ENCODE measurements around the gene MYH4.

MYH4 gene

DNA sequence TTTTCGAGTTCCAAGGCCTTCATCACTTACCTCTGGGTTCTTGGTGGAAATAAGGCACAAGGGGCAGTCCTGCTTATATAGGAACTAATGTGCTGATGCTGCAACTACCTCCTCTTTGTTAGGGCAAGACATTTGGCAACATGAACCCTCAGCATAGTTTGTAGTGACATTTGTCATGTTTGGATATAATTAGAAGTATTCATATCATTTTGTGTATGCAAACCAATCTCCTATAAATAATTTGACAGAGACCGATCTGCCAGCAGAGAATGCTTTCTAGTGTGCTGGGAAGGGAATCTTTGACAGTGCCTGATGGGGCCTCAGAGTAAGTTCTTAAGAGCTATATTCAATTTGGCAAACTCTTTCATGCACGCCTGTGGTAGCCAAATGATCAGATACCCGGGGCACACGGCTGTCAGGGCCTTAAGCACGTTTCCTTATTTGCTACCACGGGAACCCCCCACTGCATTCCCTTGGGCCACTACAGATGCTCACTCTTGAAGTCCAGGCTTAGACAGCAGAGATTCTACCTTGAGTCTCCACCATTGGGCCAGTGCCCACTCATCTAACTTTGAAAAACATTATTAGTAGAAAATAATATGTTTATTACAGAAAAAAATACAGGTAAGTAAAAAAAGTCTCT, 47.3 kb downstream of the MYH4 start, which contains the start of gene MYH8:
Gene MYH8, minus strand, starts transcription at position 51 of the 643 bp plus-strand sequence. CDS start 1,723 bp downstream, outside the sequence.
- DNase-seq (ENCODE audit: low spot score): no peak

- DNase-seq (ENCODE audit: low spot score): no peak
Measured at GRCh38 chr17:10421211-10421610, 48.1 kb downstream of the MYH4 start.

DNA sequence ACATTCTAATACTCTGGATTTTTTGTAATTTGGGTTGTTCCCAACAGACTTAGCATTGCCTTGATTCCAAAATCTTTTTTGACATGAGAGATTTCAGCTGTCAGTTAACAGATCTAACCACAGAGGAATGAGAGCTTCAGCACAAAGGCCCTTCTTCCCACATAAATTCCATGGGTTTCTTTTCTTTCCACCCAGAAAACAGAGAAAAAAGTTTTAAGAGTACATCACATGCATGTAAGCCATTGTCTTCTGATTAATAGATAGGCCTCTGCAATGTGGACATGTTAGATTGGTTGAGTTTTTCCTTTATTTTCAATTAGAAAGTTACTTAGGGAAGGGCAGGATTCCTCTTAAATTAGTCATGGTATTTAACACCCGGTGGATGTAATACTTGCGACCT, 48.5 kb downstream of the MYH4 start:
- no peak for DNase-seq (ENCODE audit: low spot score)

GRCh38 chr17:10417431-10417830, 51.9 kb downstream of the MYH4 start:
- DNase-seq (ENCODE audit: low spot score): no peak

DNA sequence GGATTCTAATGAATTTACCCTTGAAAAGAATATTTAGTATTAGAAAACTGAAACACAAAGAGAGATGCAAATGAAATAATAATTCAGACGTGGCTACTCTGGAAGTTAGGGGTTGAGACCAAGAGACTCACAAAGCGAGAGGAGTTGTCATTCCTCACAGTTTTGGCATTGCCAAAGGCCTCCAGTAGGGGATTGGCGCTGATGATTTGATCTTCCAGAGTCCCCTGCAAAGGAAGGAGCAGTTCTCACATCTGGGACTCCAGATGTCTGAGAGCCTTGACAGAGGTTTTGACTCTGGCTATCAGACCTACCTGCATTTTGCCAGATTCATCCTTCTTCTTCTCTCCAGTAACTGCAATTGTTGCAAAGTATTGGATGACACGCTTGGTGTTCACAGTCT, 54.2 kb downstream of the MYH4 start:
- no peak for DNase-seq (ENCODE audit: low spot score)

- no peak for DNase-seq (ENCODE audit: low spot score)
Measured at GRCh38 chr17:10403589-10403988, 65.8 kb downstream of the MYH4 start.

DNA sequence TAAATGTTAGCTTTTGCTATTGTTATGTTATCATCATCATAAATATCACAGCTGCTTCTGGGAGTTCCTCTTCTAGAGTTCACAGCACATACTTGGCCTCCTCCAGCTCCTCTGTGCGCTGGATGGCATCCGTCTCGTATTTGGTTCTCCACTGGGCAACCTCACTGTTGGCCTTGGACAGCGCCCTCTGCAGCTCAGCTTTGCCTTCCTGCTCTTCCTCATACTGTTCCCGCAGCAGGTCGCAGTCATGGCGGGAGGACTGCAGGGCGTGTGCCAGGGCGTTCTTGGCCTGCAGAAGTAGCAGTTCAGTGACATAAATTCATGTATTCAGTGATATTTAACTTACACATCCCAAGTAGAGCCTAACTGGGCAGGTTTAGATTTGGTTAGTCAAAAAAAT, 71.0 kb downstream of the MYH4 start:
- DNase-seq (ENCODE audit: low spot score): no peak

GRCh38 chr17:10396524-10397163, 72.7 kb downstream of the MYH4 start:
- no peak for DNase-seq (ENCODE audit: low spot score)

DNA sequence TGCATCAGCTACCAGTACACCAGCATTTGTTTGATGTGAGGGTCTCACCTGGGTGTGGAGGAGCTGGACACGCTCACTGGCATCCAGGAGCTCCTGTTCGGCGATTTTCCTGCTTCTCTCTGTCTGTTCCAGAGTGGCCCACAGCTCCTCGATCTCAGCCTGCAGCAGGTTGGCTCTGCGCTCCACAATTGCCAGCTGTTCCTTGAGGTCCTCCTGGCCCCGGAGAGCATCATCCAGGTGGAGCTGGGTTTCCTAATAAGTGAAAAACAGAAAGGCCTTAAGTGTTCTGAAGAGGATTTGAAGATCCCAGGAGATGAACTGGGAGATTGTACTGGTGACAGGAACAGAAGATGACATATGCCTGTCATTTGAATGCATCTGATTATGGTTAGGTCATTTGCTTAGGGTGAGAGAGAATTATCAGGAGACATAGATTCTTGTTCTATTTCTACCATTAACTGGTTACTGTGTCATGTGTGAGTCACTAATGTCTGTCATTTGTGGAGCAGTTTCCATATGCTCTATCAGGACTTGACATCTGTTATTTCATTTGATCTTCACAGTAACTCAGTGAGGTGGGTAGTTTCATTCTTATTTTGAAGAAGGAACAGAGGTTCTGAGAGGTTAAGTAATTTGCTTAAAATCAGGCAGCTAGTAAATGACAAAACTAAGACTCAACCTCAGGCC, 75.0 kb downstream of the MYH4 start:
- no peak for DNase-seq (ENCODE audit: low spot score)
